Bronchial epithelial cell (primary cell): ENCODE measurements around the gene NELL2. TPM values are rescaled to one million over a fixed set of nuclear protein-coding genes. Genes with fewer than 3 reads are reported as not detected.

ENCODE experiments used
- DNase-seq: peaks from one replicate; pipeline ENCODE4 v3.0.0-alpha.2; 2010; ENCODE audit warnings: low read depth
- FAIRE-seq: peaks from 2 replicates; lab custom pipeline; 2011; peaks lifted over from hg19 to GRCh38; lab: Jason Lieb, UNC
- H3K27me3 ChIP-seq: 2 replicates; pipeline ENCODE4 v1.5.1; 2011; ENCODE audit warnings: low read length; ENCODE audit not compliant: control insufficient read depth, insufficient read depth
- H3K36me3 ChIP-seq: 2 replicates; pipeline ENCODE4 v1.5.1; 2011; ENCODE audit warnings: low read length; ENCODE audit not compliant: control insufficient read depth, insufficient read depth
- H3K4me3 ChIP-seq: 2 replicates; pipeline ENCODE4 v1.5.1; 2011; ENCODE audit warnings: mild to moderate bottlenecking, low read depth, low read length, control low read depth
- CTCF ChIP-seq: IDR thresholded peaks from 2 replicates; pipeline ENCODE4 v1.5.1; 2011; ENCODE audit warnings: mild to moderate bottlenecking, moderate library complexity, low read length, control low read depth, inconsistent platforms; ENCODE audit not compliant: insufficient read depth, severe bottlenecking
- total RNA-seq: library from RNA; depleted of rRNA; stranded (reverse); fragments of >200 nt; gene quantifications from 2 replicates; pipeline ENCODE4 v1.2.1, GENCODE V29; 2014

The NELL2 gene
- total RNA-seq, 1 donor from 2014 or later: not detected

DNA sequence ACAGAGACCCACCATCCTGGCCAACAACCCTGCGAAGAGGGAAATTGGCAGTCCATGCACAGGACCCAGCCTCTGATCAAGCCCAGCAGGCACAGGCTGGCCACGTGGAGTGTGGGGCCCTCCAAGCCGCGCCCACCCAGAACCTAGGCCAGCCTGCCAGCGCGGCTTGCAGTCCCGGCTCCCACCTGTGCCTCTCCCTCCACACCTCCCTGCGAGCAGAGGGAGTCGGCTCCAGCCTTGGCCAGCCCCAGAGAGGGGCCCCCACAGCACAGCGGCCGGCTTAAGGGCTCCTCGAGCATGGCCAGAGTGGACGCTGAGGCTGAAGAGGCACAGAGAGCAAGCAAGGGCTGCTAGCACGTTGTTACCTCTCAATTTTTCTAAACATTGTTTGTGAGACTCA is 373.4 kb downstream of the NELL2 start:
- H3K36me3 ChIP-seq: no peaks in the 10 kb centered on the region
- no peaks in the 10 kb centered on the region for H3K27me3 ChIP-seq
- FAIRE-seq (no peak), DNase-seq (no peak)
- TF ChIP-seq CTCF: no peak
- no peak overlapping the region for H3K4me3 ChIP-seq

GRCh38 chr12:44500423-44500822 is 375.7 kb downstream of the NELL2 start:
- DNase-seq (no peak), FAIRE-seq (no peak)
- H3K4me3 ChIP-seq: no peak overlapping the region
- TF ChIP-seq CTCF: no peak
- no peaks in the 10 kb centered on the region for H3K27me3 ChIP-seq
- H3K36me3 ChIP-seq: no peaks in the 10 kb centered on the region

GRCh38 chr12:44497044-44497443 is 379.1 kb downstream of the NELL2 start:
- FAIRE-seq (no peak), DNase-seq (no peak)
- Histone ChIP-seq H3K36me3 (no peaks in the 10 kb centered on the region), H3K4me3 (no peak overlapping the region), H3K27me3 (no peaks in the 10 kb centered on the region)
- no peak for TF ChIP-seq CTCF

- Histone ChIP-seq H3K4me3 (no peak overlapping the region), H3K36me3 (no peaks in the 10 kb centered on the region), H3K27me3 (no peaks in the 10 kb centered on the region)
- DNase-seq (no peak), FAIRE-seq (no peak)
- no peak for TF ChIP-seq CTCF
Observed at GRCh38 chr12:44490181-44490580, 385.9 kb downstream of the NELL2 start.

GRCh38 chr12:44488180-44488579 is 387.9 kb downstream of the NELL2 start:
- TF ChIP-seq CTCF: no peak
- H3K4me3 ChIP-seq: no peak overlapping the region
- no peaks in the 10 kb centered on the region for H3K27me3 ChIP-seq
- FAIRE-seq: no peak
- no peak for DNase-seq
- no peaks in the 10 kb centered on the region for H3K36me3 ChIP-seq

- FAIRE-seq (no peak), DNase-seq (no peak)
- Histone ChIP-seq H3K36me3 (no peaks in the 10 kb centered on the region), H3K4me3 (no peak overlapping the region), H3K27me3 (no peaks in the 10 kb centered on the region)
- TF ChIP-seq CTCF: no peak
Observed at GRCh38 chr12:44484862-44485261, 391.3 kb downstream of the NELL2 start.
